Putamen (tissue), 1 donor: Measurements from ENCODE around the gene CORO1C.
"Not testable (repeated sequence)": the region's sequence is repeated elsewhere in the genome, so short reads cannot be mapped to it uniquely, and the experiment has no call there.

Experiments
- DNase-seq: peaks from one replicate; pipeline ENCODE4 v3.0.0-alpha.2; 2016; ENCODE audit warnings: low spot score

CORO1C gene

GRCh38 chr12:108672054-108672453 lies 59.3 kb downstream of the CORO1C start:
- no peak for DNase-seq

DNA sequence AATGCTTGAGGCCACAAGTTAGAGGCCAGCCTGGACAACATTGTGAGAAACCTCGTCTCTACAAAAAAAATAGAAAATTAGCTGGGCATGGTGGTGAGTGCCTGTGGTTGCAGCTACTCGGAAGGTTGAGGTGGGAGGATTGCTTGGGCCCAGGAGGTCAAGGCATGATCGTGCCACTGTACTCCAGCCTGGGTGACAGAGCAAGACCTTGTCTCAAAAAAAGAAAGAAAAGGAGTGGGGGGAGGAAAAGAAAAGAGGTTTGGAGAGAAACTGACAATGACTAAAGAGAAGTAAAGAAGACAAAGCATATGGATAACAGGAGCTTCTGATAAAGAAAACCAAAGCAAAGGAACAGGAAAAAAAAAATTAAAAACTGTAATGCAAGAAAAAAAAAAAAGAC lies 60.2 kb downstream of the CORO1C start:
- DNase-seq: no peak

GRCh38 chr12:108670066-108670631 lies 61.2 kb downstream of the CORO1C start:
- DNase-seq: no peak

GRCh38 chr12:108668542-108668941 lies 62.8 kb downstream of the CORO1C start:
- DNase-seq: no peak

DNA sequence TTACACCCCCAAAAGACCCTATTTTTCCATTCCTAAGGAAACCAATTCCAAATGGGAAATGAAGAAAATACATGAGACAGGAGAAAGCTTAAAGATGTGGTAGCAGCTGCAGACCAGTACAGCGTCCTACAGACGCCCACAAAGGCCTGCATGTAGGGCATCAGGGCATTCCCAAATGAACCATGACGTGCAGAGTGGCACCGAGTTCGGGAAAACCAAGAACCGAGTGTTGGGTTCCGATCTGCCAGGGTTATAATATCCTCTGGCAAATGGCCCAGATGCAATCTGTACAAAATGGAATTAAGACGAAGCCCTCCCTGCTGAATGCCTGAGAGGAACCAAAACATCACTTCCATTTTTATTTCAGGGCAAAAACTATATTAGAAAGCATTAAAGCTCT lies 63.3 kb downstream of the CORO1C start:
- no peak for DNase-seq

DNA sequence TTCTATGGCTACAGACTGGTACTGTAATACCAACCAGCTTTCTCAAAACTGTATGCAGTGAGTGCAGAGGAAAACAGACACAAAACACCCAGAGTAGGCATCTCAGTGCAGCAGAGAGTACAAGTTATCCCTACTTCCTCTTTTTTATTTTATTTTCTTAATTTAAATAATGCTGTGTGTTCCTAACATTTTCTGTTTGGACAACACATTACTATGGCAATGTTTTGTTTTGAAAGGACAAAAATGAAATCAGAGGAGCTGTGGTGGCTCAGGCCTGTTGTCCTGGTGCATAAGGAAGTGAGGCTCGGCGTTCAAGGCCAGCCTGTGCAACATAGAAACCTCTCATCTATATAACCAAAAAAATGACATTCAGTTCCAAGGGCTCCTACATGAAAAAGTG lies 64.0 kb downstream of the CORO1C start:
- DNase-seq: no peak

GRCh38 chr12:108666401-108666881 lies 64.9 kb downstream of the CORO1C start:
- no peak for DNase-seq

- no peak for DNase-seq
Observed at GRCh38 chr12:108665608-108666202, 65.6 kb downstream of the CORO1C start.

GRCh38 chr12:108664338-108665258 lies 66.7 kb downstream of the CORO1C start:
- peak; percentile 90 for DNase-seq

DNA sequence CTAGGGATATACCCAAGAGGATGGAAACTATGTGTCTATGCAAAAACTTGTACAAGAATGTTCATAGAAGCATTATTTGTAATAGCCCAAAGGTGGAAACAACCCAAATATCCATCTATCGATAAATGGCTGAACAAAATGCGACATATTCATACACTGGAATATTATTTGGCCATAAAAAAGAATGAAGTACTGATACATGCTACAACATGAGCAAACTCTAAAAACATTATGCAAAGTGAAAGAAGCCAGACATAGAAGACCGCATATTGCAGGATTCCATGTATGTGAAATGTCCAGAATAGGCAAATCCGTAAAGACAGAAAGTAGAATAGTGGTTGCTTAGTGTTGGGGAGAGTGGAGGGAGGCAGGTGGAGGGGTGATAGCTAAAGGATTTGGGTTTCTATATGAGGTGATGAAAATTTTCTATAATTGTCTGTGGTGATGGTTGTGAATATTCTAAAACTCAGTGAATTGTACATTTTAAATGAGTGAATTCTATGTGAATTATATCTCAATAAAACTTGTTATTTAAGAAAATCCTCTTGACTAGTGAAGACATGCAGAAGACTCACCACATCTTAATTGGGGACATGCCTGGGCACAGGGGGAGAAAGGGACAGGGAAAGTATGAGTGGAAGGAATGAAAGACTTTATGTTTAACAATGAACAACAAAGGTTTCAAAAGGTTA lies 67.8 kb downstream of the CORO1C start:
- DNase-seq: no peak

- not testable (repeated sequence) for DNase-seq
Observed at GRCh38 chr12:108658115-108658514, 73.2 kb downstream of the CORO1C start.

- no peak for DNase-seq
Observed at GRCh38 chr12:108657130-108657745, 74.1 kb downstream of the CORO1C start.

DNA sequence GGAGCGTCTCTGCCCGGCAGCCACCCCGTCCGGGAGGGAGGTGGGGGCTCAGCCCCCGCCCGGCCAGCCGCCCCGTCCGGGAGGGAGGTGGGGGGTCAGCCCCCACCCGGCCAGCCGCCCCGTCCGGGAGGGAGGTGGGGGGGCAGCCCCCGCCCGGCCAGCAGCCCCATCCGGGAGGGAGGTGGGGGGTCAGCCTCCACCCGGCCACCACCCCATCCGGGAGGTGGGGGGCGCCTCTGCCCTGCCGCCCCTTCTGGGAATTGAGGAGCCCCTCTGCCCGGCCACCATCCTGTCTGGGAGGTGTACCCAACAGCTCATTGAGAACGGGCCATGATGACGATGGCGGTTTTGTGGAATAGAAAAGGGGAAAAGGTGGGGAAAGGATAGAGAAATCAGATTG lies 75.1 kb downstream of the CORO1C start:
- not testable (repeated sequence) for DNase-seq

DNA sequence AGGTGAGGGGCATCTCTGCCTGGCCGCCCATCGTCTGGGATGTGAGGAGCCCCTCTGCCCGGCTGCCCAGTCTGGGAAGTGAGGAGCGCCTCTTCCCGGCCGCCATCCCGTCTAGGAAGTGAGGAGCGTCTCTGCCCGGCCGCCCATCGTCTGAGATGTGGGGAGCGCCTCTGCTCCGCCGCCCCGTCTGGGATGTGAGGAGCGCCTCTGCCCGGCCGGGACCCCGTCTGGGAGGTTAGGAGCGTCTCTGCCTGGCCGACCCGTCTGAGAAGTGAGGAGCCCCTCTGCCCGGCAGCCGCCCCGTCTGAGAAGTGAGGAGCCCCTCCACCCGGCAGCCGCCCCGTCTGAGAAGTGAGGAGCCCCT lies 75.5 kb downstream of the CORO1C start:
- not testable (repeated sequence) for DNase-seq

GRCh38 chr12:108654622-108655021 lies 76.7 kb downstream of the CORO1C start:
- DNase-seq: not testable (repeated sequence)

GRCh38 chr12:108653922-108654321 lies 77.4 kb downstream of the CORO1C start:
- no peak for DNase-seq

DNA sequence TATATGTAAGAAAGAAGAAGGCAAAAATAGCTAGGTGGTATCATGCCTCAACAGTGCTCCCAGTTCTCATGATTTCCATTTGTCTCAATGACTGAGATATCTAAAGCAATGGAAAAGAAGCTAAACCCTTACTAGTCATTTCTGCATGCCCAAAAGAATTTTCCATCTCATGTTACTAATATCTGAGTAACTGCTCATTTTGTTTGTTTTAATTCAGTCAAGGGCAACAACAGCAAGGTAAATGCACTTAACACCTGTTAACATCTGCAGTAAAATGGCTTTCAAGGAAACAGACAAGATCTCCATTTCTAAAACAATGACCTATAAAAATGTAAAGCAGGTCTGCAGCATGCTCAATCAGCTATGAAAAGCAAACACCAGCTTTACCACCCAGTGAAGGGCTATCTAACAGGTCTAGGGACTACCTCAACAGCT lies 78.2 kb downstream of the CORO1C start:
- DNase-seq: no peak

GRCh38 chr12:108650083-108650482 lies 81.2 kb downstream of the CORO1C start:
- no peak for DNase-seq

GRCh38 chr12:108649669-108650068 lies 81.6 kb downstream of the CORO1C start:
- no peak for DNase-seq

DNA sequence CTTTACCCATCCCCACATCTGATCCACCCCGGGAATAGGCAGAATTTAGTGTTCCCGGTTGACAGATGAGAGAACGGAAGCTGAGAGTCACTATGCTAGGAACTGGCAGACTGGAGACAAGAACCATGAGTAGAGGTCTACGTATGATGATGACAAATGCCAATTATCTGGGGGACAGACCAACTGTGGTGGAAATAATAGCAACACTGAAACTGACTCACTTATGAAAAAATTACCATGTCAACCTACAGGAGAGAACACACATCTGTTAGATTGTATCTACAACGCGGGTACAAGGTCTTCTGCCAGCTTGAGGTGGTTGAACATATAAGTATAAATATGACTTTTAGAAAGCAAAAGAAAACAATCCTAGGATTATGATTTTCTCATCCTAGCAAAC lies 82.2 kb downstream of the CORO1C start:
- no peak for DNase-seq

GRCh38 chr12:108648371-108648770 lies 82.9 kb downstream of the CORO1C start:
- DNase-seq: no peak
